HG03442 (cell line): ENCODE data around the gene CITED1.

ENCODE experiments used
- ATAC-seq: cut with Tn5 transposase; IDR thresholded peaks from one replicate; pipeline ENCODE4 v1.9.1; 2021; ENCODE audit warnings: mild to moderate bottlenecking, moderate library complexity; ENCODE audit not compliant: unreplicated experiment

Gene CITED1

DNA sequence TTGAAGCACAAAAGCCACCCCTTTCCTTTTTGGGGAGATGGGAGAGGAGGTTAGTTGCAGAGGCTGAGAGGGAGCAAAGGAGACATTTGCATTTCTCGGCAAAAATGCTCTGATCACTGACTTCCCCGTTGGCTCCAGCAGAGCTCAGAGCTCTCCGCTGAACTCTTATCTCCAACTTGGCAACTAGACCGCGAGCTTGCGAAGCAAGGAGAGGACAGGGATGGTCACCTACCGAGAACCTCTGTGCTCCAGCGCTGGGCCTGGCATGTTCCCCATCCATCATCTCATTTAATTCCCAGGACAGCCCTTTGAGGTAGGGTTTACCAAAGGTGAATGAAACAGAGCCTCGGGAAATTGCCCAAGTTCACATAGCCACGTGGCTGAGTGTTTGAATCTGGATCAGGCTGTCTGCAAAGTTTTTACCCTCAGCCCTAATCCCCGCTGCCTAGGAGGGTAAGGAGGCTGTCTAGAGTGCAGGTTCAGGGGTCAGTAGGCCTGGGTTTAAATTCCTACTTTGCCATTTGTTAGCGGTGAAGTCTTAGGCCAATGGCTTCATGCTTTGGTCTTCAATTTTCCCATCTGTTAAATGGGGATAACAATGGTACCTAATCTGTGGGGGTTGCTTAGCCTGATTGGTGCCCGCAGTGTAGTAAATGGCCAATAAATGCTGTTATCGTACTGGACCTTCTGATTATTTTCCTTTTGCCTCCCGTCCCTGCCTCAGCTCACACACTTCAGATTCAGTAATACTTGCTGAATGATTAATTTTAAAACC is 3.8 kb upstream of the CITED1 start:
- ATAC-seq, result no peak

GRCh38 chrX:72308566-72309296 is 3.0 kb upstream of the CITED1 start:
- ATAC-seq, result peak; percentile 46

- no peak for ATAC-seq
Measured at GRCh38 chrX:72308209-72308565, 2.5 kb upstream of the CITED1 start.

DNA sequence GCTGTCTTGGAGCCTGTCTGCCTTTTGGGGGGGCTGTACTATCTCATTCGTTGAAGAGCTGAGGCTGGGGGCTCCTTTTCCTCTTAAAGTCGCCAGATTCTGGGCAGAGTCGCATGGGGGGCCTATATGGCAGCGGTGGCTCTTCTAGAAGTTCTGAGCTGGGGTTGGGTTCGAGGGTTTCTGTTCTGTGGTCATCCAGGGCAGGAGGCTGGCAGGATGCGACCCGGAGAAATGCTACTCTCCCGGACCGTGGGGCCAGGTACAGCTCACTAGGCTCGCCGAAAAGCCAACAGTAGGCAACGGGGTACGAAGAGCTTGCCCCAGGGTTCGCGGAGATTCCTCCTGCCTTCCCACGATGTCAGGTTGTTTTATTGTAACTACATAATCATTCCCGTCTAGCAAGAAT is 1.9 kb upstream of the CITED1 start:
- no peak for ATAC-seq

GRCh38 chrX:72306851-72307645 is 1.3 kb upstream of the CITED1 start:
- ATAC-seq, result no peak

DNA sequence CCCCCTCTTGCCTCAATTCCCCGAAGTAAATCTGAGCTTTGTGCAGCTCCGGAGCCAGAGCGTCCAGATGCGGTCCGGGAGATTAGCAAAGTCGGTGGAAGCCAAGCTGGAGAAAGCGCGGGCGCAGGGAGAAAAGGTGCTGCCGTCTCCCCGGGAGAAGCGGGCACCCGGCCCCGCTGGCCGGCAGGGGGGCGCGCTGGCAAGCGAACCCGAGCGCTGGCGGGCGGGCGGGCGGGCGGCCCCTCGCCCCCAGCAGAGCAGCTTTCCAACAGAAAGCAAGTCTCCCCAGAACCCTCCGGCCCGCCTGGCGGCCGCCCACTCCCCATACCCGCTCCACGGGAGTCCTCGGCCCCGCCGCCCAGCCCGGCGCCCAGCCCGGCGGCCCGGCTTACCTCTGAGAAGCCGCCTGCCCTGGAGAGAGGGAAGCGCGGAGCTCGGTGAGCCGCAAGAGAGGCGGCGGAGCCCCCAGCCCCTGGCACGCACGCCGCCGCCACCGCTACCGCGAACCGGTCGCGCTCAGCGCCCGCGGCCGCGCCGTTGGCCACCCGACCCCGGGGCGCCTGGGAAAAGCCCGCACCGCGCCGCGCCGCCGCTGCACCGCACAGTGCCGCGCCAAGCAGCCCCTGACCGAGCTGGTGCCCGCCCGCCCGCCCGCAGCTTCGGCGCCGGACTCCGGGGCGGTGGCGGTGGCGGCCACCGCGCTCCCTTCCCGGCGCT is 529 bp upstream of the CITED1 start:
- no peak for ATAC-seq

DNA sequence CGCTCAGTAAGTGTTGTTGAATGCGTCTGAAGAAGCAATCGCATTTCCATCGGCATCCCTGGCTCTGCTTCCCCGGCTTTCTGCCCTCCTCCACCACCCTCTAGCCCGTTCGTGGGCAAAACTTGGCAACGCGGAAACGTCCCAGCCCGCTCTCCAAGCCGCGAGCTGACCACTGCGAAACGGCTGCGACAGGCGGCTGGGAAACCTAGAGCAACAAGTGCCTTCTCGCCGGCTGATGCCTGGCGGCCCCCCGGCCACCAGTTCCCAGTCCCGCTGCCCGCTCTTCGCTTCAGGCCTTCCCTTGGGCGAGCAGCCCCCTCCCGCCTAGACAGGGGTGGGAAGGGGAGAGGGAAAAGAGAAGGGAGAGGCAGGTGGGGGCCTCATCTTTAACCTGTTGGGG is 837 bp downstream of the CITED1 start:
- ATAC-seq, result no peak

- ATAC-seq, result no peak
Measured at GRCh38 chrX:72301781-72302180, 3.9 kb downstream of the CITED1 start.

GRCh38 chrX:72299891-72300630 is 5.7 kb downstream of the CITED1 start:
- no peak for ATAC-seq

- ATAC-seq, result no peak
Measured at GRCh38 chrX:72297953-72298730, 7.6 kb downstream of the CITED1 start.

DNA sequence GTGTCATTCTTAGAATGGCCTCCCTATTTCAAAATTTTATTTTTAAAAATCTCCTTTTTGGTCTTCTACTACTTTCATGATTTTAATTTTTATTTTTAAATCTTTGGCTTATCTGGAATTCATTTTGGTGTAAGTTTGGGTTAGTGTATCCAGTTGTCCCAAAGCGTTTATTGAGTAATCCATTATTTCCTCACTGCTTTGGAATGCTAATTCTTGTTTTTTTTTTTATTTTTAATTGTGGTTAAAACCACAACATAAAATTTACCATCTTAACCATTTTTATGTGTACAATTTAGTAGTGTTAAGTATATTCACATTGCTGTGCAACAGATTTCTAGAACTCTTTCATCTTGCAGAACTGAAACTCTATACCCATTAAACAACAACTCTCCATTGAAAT is 8.7 kb downstream of the CITED1 start:
- no peak for ATAC-seq

GRCh38 chrX:72295745-72296144 is 10.0 kb downstream of the CITED1 start:
- no peak for ATAC-seq

GRCh38 chrX:72294497-72294896 is 11.2 kb downstream of the CITED1 start:
- no peak for ATAC-seq

GRCh38 chrX:72282302-72282701 is 23.4 kb downstream of the CITED1 start:
- no peak for ATAC-seq

GRCh38 chrX:72280321-72280845 is 25.3 kb downstream of the CITED1 start:
- ATAC-seq, result no peak

DNA sequence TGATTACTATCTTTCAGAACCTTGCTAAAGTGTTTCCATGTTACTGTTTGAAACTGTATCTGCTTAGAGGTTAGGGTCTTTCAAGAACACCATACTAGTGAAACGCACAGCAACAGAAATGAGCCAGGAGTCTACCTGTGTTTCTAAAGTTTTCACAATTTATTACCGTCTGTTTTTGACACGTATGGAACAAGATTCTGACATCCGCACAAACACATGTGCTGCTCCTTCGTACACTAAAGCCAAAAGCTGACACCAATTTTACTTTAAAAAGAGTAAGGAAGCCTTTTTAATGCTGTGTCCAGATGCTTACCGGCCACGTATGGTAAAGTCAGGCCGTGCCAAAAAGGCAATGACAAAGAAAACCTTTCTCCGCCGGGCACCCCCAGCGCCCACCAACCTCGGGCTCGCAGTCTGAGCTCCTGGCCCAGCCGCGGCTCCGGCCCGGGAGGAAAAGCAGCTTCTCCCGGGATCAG is 29.2 kb downstream of the CITED1 start:
- ATAC-seq, result no peak

- ATAC-seq, result no peak
Measured at GRCh38 chrX:72274526-72274925, 31.2 kb downstream of the CITED1 start.

DNA sequence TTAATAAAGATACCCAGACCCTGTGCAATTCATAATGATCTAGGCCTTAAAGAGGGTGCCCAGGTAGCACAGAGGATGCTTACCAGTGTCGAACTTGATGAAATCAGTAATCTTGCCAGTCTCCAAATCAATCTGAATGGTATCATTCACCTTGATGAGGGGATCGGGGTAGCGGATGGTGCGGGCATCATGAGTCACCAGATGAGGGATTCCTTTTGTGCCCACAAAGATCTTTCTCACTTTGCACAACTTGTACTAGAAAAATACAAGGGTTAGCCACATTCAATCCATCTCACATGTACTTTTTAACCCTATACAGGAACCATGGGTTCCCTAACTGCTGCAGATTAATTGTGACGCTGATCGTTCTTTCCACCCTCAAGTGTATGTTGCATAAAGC is 32.0 kb downstream of the CITED1 start:
- ATAC-seq, result no peak

DNA sequence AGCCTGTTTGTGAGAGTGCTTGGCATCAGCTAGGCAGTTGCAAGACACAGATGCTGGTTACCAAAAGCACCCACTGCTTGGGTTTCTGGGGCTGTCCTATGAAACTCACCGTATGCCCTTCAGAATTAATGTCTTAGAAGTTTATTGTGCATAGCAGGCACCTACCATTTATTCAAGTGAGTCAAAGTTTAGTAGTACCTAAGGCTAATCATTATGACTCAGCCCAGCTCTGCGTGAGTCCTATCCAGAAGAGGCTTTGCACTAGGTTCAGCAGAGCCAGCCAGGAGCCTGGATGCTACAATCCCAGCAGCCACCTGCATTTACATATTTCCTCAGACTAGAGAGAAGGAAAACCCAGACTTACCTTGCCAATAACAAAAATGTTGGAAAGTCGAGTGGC is 32.8 kb downstream of the CITED1 start:
- no peak for ATAC-seq
